OCI-LY7 (cell line): ENCODE results near the gene LRRC23. TPM values are rescaled to one million over a fixed set of nuclear protein-coding genes. Genes with fewer than 3 reads are reported as not detected.

Experiments
- Bru-seq: library from RNA; stranded (reverse); fragments of 400-500 nt; gene quantifications from one replicate; lab custom pipeline; 2021; lab: Mats Ljungman, UMichigan
- BruChase-seq, 2 experiments: library from RNA; stranded (reverse); fragments of 400-500 nt; gene quantifications; one replicate each; lab custom pipeline; 2021; lab: Mats Ljungman, UMichigan
- BruUV-seq: library from RNA; stranded (reverse); fragments of 400-500 nt; replicated peaks from 2 replicates; lab custom pipeline; 2021; lab: Mats Ljungman, UMichigan
- CTCF ChIA-PET: fragments of 300-600 bp; sonication (Branson Sonifier 250); formaldehyde crosslinking; loops from one replicate; lab custom pipeline; 2022; ENCODE audit warnings: antibody characterized with exemption; ENCODE audit not compliant: unreplicated experiment; lab: Charles Lee
- POLR2A ChIA-PET: fragments of 300-600 bp; sonication (Branson Sonifier 250); formaldehyde crosslinking; loops from one replicate; lab custom pipeline; 2022; ENCODE audit warnings: antibody characterized with exemption; lab: Charles Lee
- DNase-seq: peaks from one replicate; pipeline ENCODE4 v3.0.0-alpha.2; 2015; ENCODE audit warnings: low spot score
- H2AFZ ChIP-seq: fragments of 200-600 bp; sonication (generic), shearing (Covaris generic); 2 replicates; pipeline ENCODE4 v1.6.1; 2014; ENCODE audit warnings: mild to moderate bottlenecking, antibody characterized with exemption, low read length, moderate library complexity
- H3K27ac ChIP-seq: fragments of 200-600 bp; sonication (generic); 2 replicates; pipeline ENCODE4 v1.5.1; 2014; ENCODE audit warnings: mixed run types, low read depth, mild to moderate bottlenecking, moderate library complexity, low read length, inconsistent platforms; ENCODE audit not compliant: poor library complexity, severe bottlenecking
- H3K36me3 ChIP-seq: fragments of 200-600 bp; sonication (generic); 2 replicates; pipeline ENCODE4 v1.6.1; 2014; ENCODE audit warnings: mild to moderate bottlenecking, antibody characterized with exemption, low read length, moderate library complexity, mixed read lengths; ENCODE audit not compliant: insufficient read depth
- H3K4me1 ChIP-seq: fragments of 200-600 bp; sonication (generic); 2 replicates; pipeline ENCODE4 v1.5.1; 2014; ENCODE audit warnings: mild to moderate bottlenecking, low read length; ENCODE audit not compliant: insufficient read depth, poor library complexity, severe bottlenecking
- H3K4me2 ChIP-seq: fragments of 200-600 bp; sonication (generic); 2 replicates; pipeline ENCODE4 v1.6.1; 2014; ENCODE audit warnings: mild to moderate bottlenecking, low read length
- H3K4me3 ChIP-seq: fragments of 200-600 bp; sonication (generic); 2 replicates; pipeline ENCODE4 v1.5.1; 2014; ENCODE audit warnings: mild to moderate bottlenecking, low read depth, low read length; ENCODE audit not compliant: poor library complexity, severe bottlenecking
- H3K79me2 ChIP-seq: fragments of 200-600 bp; sonication (generic); 2 replicates; pipeline ENCODE4 v1.6.1; 2016; ENCODE audit warnings: low read depth, mild to moderate bottlenecking, low read length, moderate library complexity, mixed read lengths; ENCODE audit not compliant: insufficient read depth
- H3K9me2 ChIP-seq: fragments of 200-600 bp; sonication (generic); 2 replicates; pipeline ENCODE4 v1.6.1; 2016; ENCODE audit warnings: mild to moderate bottlenecking, low read length, mixed read lengths; ENCODE audit not compliant: insufficient read depth
- H3K9me3 ChIP-seq: fragments of 200-600 bp; sonication (generic); 2 replicates; pipeline ENCODE4 v1.6.1; 2014; ENCODE audit warnings: mild to moderate bottlenecking, mixed run types, low read length, mixed read lengths
- H4K20me1 ChIP-seq: fragments of 200-600 bp; sonication (generic); 2 replicates; pipeline ENCODE4 v1.6.1; 2014; ENCODE audit warnings: mild to moderate bottlenecking, antibody characterized with exemption, low read length, moderate library complexity, mixed read lengths; ENCODE audit not compliant: insufficient read depth
- EZH2phosphoT487 ChIP-seq: fragments of 200-600 bp; sonication (generic); IDR thresholded peaks from 2 replicates; pipeline ENCODE4 v1.6.1; 2018; ENCODE audit warnings: low read depth, borderline replicate concordance, mild to moderate bottlenecking, mixed run types, antibody characterized with exemption, low read length, moderate library complexity, mixed read lengths
- intact Hi-C: fragments of 100-400 bp; cut with micrococcal nuclease; formaldehyde crosslinking; loops from one replicate; pipeline ENCODE4 v1.10.0; 2022; ENCODE audit not compliant: unreplicated experiment
- long read RNA-seq: library from polyadenylated mRNA; stranded (forward); transcript quantifications from one replicate; pipeline ENCODE4 v2.0.0, GENCODE V29; 2022
- total RNA-seq, 2 experiments: library from RNA; depleted of rRNA in 1 of 2; stranded (reverse); fragments of >200 nt in 1 of 2; shearing (Covaris generic) in 1 of 2; gene quantifications; 2 replicates each; pipeline ENCODE4 v1.2.3, GENCODE V29; 2014 to 2022
- TF ChIP-seq, protein P1 (sequence below): fragments of 200-600 bp; sonication (generic); conservative IDR thresholded peaks from 2 replicates; pipeline ENCODE4 v1.5.1; 2014; ENCODE audit warnings: mild to moderate bottlenecking, antibody characterized with exemption, low read length, moderate library complexity, mixed read lengths

LRRC23 gene
- total RNA-seq (2014; rRNA removed; shearing (Covaris generic)) = 15.7 and 17.7 TPM in 2 replicates
- 19.8 and 20.2 TPM in 2 replicates for total RNA-seq (2022)
- Bru-seq, nascent RNA = percentile 50 among the genes with signal in this experiment
- percentile 53 among the genes with signal in this experiment for BruChase-seq, experiment 1, labeled RNA remaining after a 6-hour chase
- percentile 51 among the genes with signal in this experiment for BruChase-seq, experiment 2, labeled RNA remaining after a 2-hour chase
- long read RNA-seq, transcript LRRC23-201 (8 exons, 1,615 nt) = major isoform, 5 of 35 reads
- long read RNA-seq, transcript LRRC23-211 (7 exons, 1,412 nt) = major isoform, 5 of 35 reads
- long read RNA-seq, partial matches to known transcripts = 8 of 35 reads
- long read RNA-seq, other reads (novel, unspliced or antisense) = 14 of 35 reads

GRCh38 chr12:6904280-6905276 lies at the start of gene LRRC23:
TSS of gene LRRC23 (plus strand) at chr12:6904822. CDS start at chr12:6905634, 812 bp downstream.
- ChIA-PET CTCF (no interaction called here), POLR2A (interaction anchor here (0.6 to 2.8 kb wide), 8 partner anchors 9 to 65 kb away, joined by 3 to 13 read pairs (median 4); partner anchors contain the start of genes C12orf57, CDCA3, ENO2 and GNB3)
- no TSS peak for BruUV-seq
- Histone ChIP-seq H3K9me3 (no peaks in the 10 kb centered on the region), H3K36me3 (peaks cover 8% of the 10 kb centered on the region; the same call in 1 of the 2 replicates), H3K9me2 (no peaks in the 10 kb centered on the region), H3K4me1 (peaks cover 18% of the 10 kb centered on the region), H3K4me2 (peak within 1 kb of the TSS; percentile 97), H4K20me1 (no peaks in the 10 kb centered on the region), H2AFZ (peak within 1 kb of the TSS; percentile 80), H3K79me2 (no peaks in the 10 kb centered on the region), H3K27ac (no peak within 1 kb of the TSS), H3K4me3 (peak within 1 kb of the TSS; percentile 81)
- TF ChIP-seq, protein P1, sequence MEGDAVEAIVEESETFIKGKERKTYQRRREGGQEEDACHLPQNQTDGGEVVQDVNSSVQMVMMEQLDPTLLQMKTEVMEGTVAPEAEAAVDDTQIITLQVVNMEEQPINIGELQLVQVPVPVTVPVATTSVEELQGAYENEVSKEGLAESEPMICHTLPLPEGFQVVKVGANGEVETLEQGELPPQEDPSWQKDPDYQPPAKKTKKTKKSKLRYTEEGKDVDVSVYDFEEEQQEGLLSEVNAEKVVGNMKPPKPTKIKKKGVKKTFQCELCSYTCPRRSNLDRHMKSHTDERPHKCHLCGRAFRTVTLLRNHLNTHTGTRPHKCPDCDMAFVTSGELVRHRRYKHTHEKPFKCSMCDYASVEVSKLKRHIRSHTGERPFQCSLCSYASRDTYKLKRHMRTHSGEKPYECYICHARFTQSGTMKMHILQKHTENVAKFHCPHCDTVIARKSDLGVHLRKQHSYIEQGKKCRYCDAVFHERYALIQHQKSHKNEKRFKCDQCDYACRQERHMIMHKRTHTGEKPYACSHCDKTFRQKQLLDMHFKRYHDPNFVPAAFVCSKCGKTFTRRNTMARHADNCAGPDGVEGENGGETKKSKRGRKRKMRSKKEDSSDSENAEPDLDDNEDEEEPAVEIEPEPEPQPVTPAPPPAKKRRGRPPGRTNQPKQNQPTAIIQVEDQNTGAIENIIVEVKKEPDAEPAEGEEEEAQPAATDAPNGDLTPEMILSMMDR = no peak
- no peak for TF ChIP-seq EZH2phosphoT487
- DNase-seq = peak; percentile 95
- intact Hi-C loops = no loop called here

DNA sequence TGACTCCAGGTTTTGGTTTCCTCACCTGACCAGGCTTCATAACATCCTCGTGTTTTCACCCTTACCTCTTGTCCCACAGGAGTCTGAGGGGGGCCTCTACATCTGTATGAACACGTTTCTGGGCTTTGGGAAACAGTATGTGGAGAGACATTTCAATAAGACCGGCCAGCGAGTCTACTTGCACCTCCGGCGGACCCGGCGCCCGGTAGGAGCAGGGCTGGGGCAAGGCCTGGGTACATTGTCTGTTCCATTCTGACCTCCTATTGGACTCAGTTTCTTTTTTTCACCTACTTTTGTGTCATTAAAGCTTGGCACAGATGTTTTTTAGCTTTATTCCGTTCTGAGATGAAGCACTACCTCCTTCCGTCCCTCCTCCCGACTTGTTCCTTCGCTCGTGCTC lies 49.3 kb upstream of the LRRC23 start:
- no peak overlapping the region for H3K4me2 ChIP-seq
- no peak for TF ChIP-seq EZH2phosphoT487
- TF ChIP-seq, protein P1 = no peak
- H3K9me3 ChIP-seq = no peaks in the 10 kb centered on the region
- POLR2A ChIA-PET = interaction anchor here (0.6 to 6.0 kb wide), 3 partner anchors 12 to 67 kb away, joined by 4 to 101 read pairs (median 60); partner anchors contain the start of genes GNB3 and TPI1
- H3K79me2 ChIP-seq = peaks cover 32% of the 10 kb centered on the region
- peaks cover 14% of the 10 kb centered on the region for H3K4me1 ChIP-seq
- H3K9me2 ChIP-seq = no peaks in the 10 kb centered on the region
- intact Hi-C loops = no loop called here
- H3K4me3 ChIP-seq = no peak overlapping the region
- no peak overlapping the region for H2AFZ ChIP-seq
- CTCF ChIA-PET = no interaction called here
- BruUV-seq = no TSS peak
- H4K20me1 ChIP-seq = peaks cover 6% of the 10 kb centered on the region
- H3K36me3 ChIP-seq = peaks cover 64% of the 10 kb centered on the region
- no peak for DNase-seq
- H3K27ac ChIP-seq = no peak overlapping the region
